SU-DHL-6 (cell line): ENCODE data around the gene C2CD2.

Experiments used
- H2AFZ ChIP-seq: fragments of 200-600 bp; sonication (generic); 2 replicates; pipeline ENCODE4 v1.6.1; 2014; ENCODE audit warnings: low read depth, mild to moderate bottlenecking, moderate library complexity, mixed read lengths, antibody characterized with exemption, low read length; ENCODE audit not compliant: severe bottlenecking
- H3F3A ChIP-seq: fragments of 200-600 bp; shearing (Covaris generic); 2 replicates; pipeline ENCODE4 v1.6.0; 2016; ENCODE audit warnings: antibody characterized with exemption, mild to moderate bottlenecking; ENCODE audit not compliant: insufficient read depth
- H3K27ac ChIP-seq: fragments of 200-600 bp; sonication (generic); 2 replicates; pipeline ENCODE4 v1.5.1; 2016; ENCODE audit warnings: low read depth, mild to moderate bottlenecking, low read length, moderate library complexity, mixed read lengths
- H3K27me3 ChIP-seq: fragments of 200-600 bp; sonication (generic), shearing (Covaris generic); 2 replicates; pipeline ENCODE4 v1.6.0; 2014; ENCODE audit warnings: mild to moderate bottlenecking, low read length
- H3K36me3 ChIP-seq: fragments of 200-600 bp; sonication (generic); 2 replicates; pipeline ENCODE4 v1.6.1; 2014; ENCODE audit warnings: mild to moderate bottlenecking, low read length, mixed read lengths
- H3K4me2 ChIP-seq: fragments of 300-600, 200-600 bp; shearing (Covaris generic), sonication (generic); 2 replicates; pipeline ENCODE4 v1.6.0; 2014; ENCODE audit warnings: low read length, low read depth, mild to moderate bottlenecking; ENCODE audit not compliant: poor library complexity, severe bottlenecking
- H3K4me3 ChIP-seq: fragments of 200-600 bp; sonication (generic); 2 replicates; pipeline ENCODE4 v1.5.1; 2014; ENCODE audit warnings: antibody characterized with exemption, low read length, mild to moderate bottlenecking, mixed read lengths; ENCODE audit not compliant: insufficient read depth, poor library complexity, severe bottlenecking
- H3K79me2 ChIP-seq: fragments of 200-600 bp; sonication (generic); 2 replicates; pipeline ENCODE4 v1.6.1; 2014; ENCODE audit warnings: mild to moderate bottlenecking, low read length, moderate library complexity; ENCODE audit not compliant: insufficient read depth
- H3K9ac ChIP-seq: fragments of 200-600 bp; sonication (generic); 2 replicates; pipeline ENCODE4 v1.7.0; 2014; ENCODE audit warnings: mild to moderate bottlenecking, low read length
- H3K9me2 ChIP-seq: fragments of 200-600 bp; sonication (generic); replicated peaks from 2 replicates; pipeline ENCODE4 v1.6.1; 2014; ENCODE audit warnings: low read length; ENCODE audit not compliant: insufficient read depth
- H3K9me3 ChIP-seq: fragments of 200-600 bp; sonication (generic); 2 replicates; pipeline ENCODE4 v1.6.1; 2014; ENCODE audit warnings: low read length, mixed read lengths; ENCODE audit not compliant: insufficient read depth
- H4K20me1 ChIP-seq: fragments of 200-600 bp; sonication (generic); 2 replicates; pipeline ENCODE4 v1.6.1; 2014; ENCODE audit warnings: low read depth, mild to moderate bottlenecking, antibody characterized with exemption, low read length, moderate library complexity, mixed read lengths
- EZH2phosphoT487 ChIP-seq: fragments of 200-600 bp; sonication (generic), shearing (Covaris generic); conservative IDR thresholded peaks from 2 replicates; pipeline ENCODE4 v1.6.1; 2018; ENCODE audit warnings: mild to moderate bottlenecking, antibody characterized with exemption, low read length, moderate library complexity, mixed read lengths
- TF ChIP-seq, protein P1 (sequence below): fragments of 200-600 bp; sonication (generic); IDR thresholded peaks from one replicate; pipeline ENCODE4 v1.5.1; 2017; ENCODE audit warnings: antibody characterized with exemption, mild to moderate bottlenecking, low read length, moderate library complexity; ENCODE audit not compliant: insufficient read depth, poor library complexity, severe bottlenecking

C2CD2 gene

DNA sequence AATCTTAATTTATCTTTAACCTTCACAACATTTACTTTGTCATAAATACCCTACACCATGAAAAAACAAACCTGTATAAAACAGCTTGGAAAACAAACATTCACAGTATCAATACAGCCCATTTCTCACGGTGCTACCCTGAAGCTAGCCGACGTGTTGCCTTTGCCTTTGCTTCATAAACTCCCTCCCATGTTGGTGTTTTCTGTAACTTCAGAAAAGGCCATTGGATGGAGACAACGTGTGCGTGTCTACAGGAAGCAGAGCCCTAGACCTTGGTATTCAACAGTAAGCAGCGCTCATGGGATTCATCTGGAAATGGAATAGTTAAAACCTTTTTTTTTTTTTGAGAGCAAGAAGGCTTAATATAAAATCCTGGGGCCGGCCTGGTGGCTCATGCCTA is 67.5 kb downstream of the C2CD2 start:
- Histone ChIP-seq H3K27me3 (no peaks in the 10 kb centered on the region), H3K9ac (no peak overlapping the region), H4K20me1 (no peaks in the 10 kb centered on the region), H3K9me3 (no peaks in the 10 kb centered on the region), H3K27ac (no peak overlapping the region), H3K4me2 (no peak overlapping the region), H3K4me3 (no peak overlapping the region), H3K9me2 (no peaks in the 10 kb centered on the region), H2AFZ (no peak overlapping the region), H3K36me3 (no peaks in the 10 kb centered on the region), H3K79me2 (no peaks in the 10 kb centered on the region), H3F3A (peaks cover 7% of the 10 kb centered on the region; the same call in 1 of the 2 replicates)
- TF ChIP-seq, protein P1, sequence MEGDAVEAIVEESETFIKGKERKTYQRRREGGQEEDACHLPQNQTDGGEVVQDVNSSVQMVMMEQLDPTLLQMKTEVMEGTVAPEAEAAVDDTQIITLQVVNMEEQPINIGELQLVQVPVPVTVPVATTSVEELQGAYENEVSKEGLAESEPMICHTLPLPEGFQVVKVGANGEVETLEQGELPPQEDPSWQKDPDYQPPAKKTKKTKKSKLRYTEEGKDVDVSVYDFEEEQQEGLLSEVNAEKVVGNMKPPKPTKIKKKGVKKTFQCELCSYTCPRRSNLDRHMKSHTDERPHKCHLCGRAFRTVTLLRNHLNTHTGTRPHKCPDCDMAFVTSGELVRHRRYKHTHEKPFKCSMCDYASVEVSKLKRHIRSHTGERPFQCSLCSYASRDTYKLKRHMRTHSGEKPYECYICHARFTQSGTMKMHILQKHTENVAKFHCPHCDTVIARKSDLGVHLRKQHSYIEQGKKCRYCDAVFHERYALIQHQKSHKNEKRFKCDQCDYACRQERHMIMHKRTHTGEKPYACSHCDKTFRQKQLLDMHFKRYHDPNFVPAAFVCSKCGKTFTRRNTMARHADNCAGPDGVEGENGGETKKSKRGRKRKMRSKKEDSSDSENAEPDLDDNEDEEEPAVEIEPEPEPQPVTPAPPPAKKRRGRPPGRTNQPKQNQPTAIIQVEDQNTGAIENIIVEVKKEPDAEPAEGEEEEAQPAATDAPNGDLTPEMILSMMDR: no peak
- TF ChIP-seq EZH2phosphoT487: no peak

GRCh38 chr21:41885341-41886024 is 68.3 kb downstream of the C2CD2 start:
- TF ChIP-seq, protein P1: no peak
- no peak for TF ChIP-seq EZH2phosphoT487

GRCh38 chr21:41884501-41885030 is 69.3 kb downstream of the C2CD2 start:
- TF ChIP-seq, protein P1: no peak
- no peak for TF ChIP-seq EZH2phosphoT487
- peaks cover 13% of the 10 kb centered on the region for H3F3A ChIP-seq
- H3K9me3 ChIP-seq: no peaks in the 10 kb centered on the region
- H2AFZ ChIP-seq: no peak overlapping the region
- no peaks in the 10 kb centered on the region for H3K79me2 ChIP-seq
- H3K9me2 ChIP-seq: no peaks in the 10 kb centered on the region
- H3K4me2 ChIP-seq: no peak overlapping the region
- no peaks in the 10 kb centered on the region for H3K36me3 ChIP-seq
- H3K9ac ChIP-seq: no peak overlapping the region
- no peaks in the 10 kb centered on the region for H3K27me3 ChIP-seq
- no peaks in the 10 kb centered on the region for H4K20me1 ChIP-seq
- H3K4me3 ChIP-seq: no peak overlapping the region
- no peak overlapping the region for H3K27ac ChIP-seq

More at GRCh38 chr21:41885341-41886024, 68.3 kb downstream of the C2CD2 start:
- Histone ChIP-seq H3K9me2 (no peaks in the 10 kb centered on the region), H3F3A (peaks cover 13% of the 10 kb centered on the region), H2AFZ (no peak overlapping the region), H3K9me3 (no peaks in the 10 kb centered on the region), H3K79me2 (no peaks in the 10 kb centered on the region), H3K9ac (no peak overlapping the region), H3K27me3 (no peaks in the 10 kb centered on the region), H3K4me2 (no peak overlapping the region), H4K20me1 (no peaks in the 10 kb centered on the region), H3K36me3 (no peaks in the 10 kb centered on the region), H3K4me3 (no peak overlapping the region), H3K27ac (no peak overlapping the region)
